CD4-positive, CD25-positive, alpha-beta regulatory T cell (primary cell): Measurements from ENCODE around the gene ITSN2. TPM values are rescaled to one million over a fixed set of nuclear protein-coding genes. Genes with fewer than 3 reads are reported as not detected.

Source experiments
- ATAC-seq, 2 donors: fragments of 150-1000 bp; cut with Tn5 transposase; one replicate each; pipeline ENCODE4 v1.10.0; 2021; ENCODE audit warnings: low read depth in 2 of 2, moderate number of reproducible peaks in 2 of 2, moderate library complexity in 1 of 2
- DNase-seq, 3 donors: peaks; one replicate each; pipeline versions ENCODE4 v3.0.0 to v3.0.0-alpha.2; 2012 to 2022; ENCODE audit warnings: mixed read lengths in 1 of 3
- H3K27ac ChIP-seq: one replicate; pipeline ENCODE4 v1.7.0; 2013; ENCODE audit warnings: mild to moderate bottlenecking, low read length; ENCODE audit not compliant: insufficient read depth, poor library complexity, severe bottlenecking
- H3K27me3 ChIP-seq: one replicate; pipeline ENCODE4 v1.7.0; 2013; ENCODE audit warnings: low read length; ENCODE audit not compliant: control insufficient read depth, insufficient read depth
- H3K36me3 ChIP-seq: one replicate; pipeline ENCODE4 v1.7.0; 2013; ENCODE audit warnings: mild to moderate bottlenecking, low read length, moderate library complexity; ENCODE audit not compliant: control insufficient read depth, insufficient read depth
- H3K4me1 ChIP-seq: 2 replicates; pipeline ENCODE4 v1.7.0; 2013; ENCODE audit warnings: mild to moderate bottlenecking, low read length; ENCODE audit not compliant: insufficient read depth, control insufficient read depth, poor library complexity, severe bottlenecking
- H3K4me3 ChIP-seq: one replicate; pipeline ENCODE4 v1.7.0; 2013; ENCODE audit warnings: low read depth, mild to moderate bottlenecking, low read length, moderate library complexity
- H3K9me3 ChIP-seq, 2 experiments: 1 replicate in 1 of 2; 2 replicates in 1 of 2; pipeline ENCODE4 v1.7.0; 2013; ENCODE audit warnings: low read length in 2 of 2, mild to moderate bottlenecking in 1 of 2, moderate library complexity in 1 of 2; ENCODE audit not compliant: control insufficient read depth in 2 of 2
- H3K27ac Mint-ChIP-seq, 3 donors: one replicate each; pipeline ENCODE4 v1.8.0; 2020 to 2022; ENCODE audit warnings: mild to moderate bottlenecking in 3 of 3, mixed read lengths in 3 of 3, moderate library complexity in 2 of 3
- H3K27me3 Mint-ChIP-seq: one replicate; pipeline ENCODE4 v1.8.0; 2022; ENCODE audit warnings: mild to moderate bottlenecking, mixed read lengths
- H3K36me3 Mint-ChIP-seq: one replicate; pipeline ENCODE4 v1.8.0; 2020; ENCODE audit warnings: mixed read lengths
- H3K4me1 Mint-ChIP-seq, 4 donors: one replicate each; pipeline ENCODE4 v1.8.0; 2020 to 2022; ENCODE audit warnings: mixed read lengths in 4 of 4, mild to moderate bottlenecking in 1 of 4
- H3K4me3 Mint-ChIP-seq, 4 donors: one replicate each; pipeline ENCODE4 v1.8.0; 2020 to 2022; ENCODE audit warnings: mild to moderate bottlenecking in 4 of 4, mixed read lengths in 4 of 4, moderate library complexity in 3 of 4
- H3K9me3 Mint-ChIP-seq, 7 donors: one replicate each; pipeline ENCODE4 v1.8.0; 2020 to 2022; ENCODE audit warnings: mixed read lengths in 7 of 7, mild to moderate bottlenecking in 3 of 7, moderate library complexity in 2 of 7
- polyA plus RNA-seq, 4 donors: library from polyadenylated mRNA; unstranded; fragments of 300-500 nt; fragmentation: Illumina TruSeq; gene quantifications; one replicate each; pipeline ENCODE4 v1.2.3, GENCODE V29; 2021
- total RNA-seq: library from RNA; stranded (reverse); gene quantifications from one replicate; pipeline ENCODE4 v1.2.3, GENCODE V29; 2022

The ITSN2 gene
- total and polyA plus RNA-seq, 5 donors from 2014 or later: 54.0 to 115 (median 58.9) TPM

DNA sequence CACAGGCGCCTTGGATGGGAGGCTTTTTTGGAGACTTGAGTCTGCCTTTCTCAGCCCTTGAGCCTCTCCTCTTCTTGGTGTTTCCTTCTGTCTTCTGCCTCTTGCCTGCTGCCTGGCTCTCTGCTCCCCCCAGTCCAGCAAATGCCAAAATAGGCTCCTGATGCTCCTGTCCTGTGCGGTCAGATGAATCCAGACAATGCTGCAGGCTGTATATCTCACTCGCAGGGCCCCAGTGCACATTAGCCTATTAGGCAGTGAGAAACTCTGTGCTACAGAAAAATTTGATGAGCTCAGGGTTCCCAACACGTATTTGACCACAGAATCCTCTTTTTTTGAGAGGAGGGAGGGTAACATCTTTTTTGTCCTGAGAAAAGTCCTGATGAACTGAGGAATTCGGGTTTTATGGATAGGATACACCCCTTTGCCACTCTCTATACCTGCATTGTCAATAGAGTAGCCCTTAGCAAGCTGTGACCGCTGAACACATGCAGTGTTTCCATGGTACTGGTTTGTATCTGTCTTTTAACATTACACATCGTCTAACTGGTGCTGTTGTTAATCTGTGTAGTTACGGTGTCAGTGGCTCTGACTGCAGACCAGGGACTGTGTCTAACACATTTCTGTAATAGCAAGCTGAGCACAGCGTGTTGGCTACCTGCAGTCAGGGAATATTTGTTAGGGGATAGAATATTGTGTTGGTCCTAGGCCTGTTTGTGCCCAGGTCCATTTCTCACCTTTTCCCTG is 134.7 kb downstream of the ITSN2 start:
- H3K36me3 Mint-ChIP-seq: peaks cover 29% of the 10 kb centered on the region
- no peak overlapping the region for H3K4me3 ChIP-seq
- H3K27me3 Mint-ChIP-seq: no peaks in the 10 kb centered on the region
- H3K27ac Mint-ChIP-seq: peak overlapping the region in 2 of 3 donors; percentile 33 to 54
- H3K9me3 ChIP-seq: no peaks in the 10 kb centered on the region
- no peak for ATAC-seq
- H3K27ac ChIP-seq: no peak overlapping the region
- H3K4me3 Mint-ChIP-seq: no peak overlapping the region
- no peak for DNase-seq
- no peaks in the 10 kb centered on the region for H3K27me3 ChIP-seq
- H3K36me3 ChIP-seq: peaks cover 25% of the 10 kb centered on the region
- no peaks in the 10 kb centered on the region for H3K9me3 Mint-ChIP-seq
- H3K4me1 Mint-ChIP-seq: peaks cover 0 to 10% (median 0%) of the 10 kb centered on the region in 4 donors
- H3K4me1 ChIP-seq: no peaks in the 10 kb centered on the region

DNA sequence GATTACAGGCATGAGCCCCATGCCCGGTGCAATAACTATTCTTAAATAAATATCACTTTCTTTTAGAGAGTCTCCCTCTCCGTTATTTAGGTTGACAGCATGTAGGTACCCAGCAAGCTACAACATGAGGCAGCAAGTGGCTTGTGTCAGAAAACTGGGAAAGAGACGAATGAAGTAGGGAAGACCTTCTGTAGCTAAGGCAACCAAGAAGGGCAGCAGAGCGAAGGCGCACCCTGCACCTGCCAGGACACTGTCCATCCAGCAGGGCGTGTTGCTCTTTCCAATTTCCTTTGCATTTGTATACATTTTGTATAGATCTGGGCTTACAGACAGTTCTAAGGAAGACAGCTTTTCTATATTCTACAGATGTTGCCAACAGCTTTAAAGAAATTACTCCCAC is 137.4 kb downstream of the ITSN2 start:
- Histone ChIP-seq H3K4me1 (no peaks in the 10 kb centered on the region), H3K27me3 (no peaks in the 10 kb centered on the region), H3K27ac (no peak overlapping the region), H3K4me3 (no peak overlapping the region), H3K36me3 (peaks cover 51% of the 10 kb centered on the region), H3K9me3 (no peaks in the 10 kb centered on the region)
- no peak overlapping the region for H3K27ac Mint-ChIP-seq
- H3K4me3 Mint-ChIP-seq: no peak overlapping the region
- no peak for DNase-seq
- no peaks in the 10 kb centered on the region for H3K27me3 Mint-ChIP-seq
- peaks cover 0 to 4% (median 0%) of the 10 kb centered on the region in 4 donors for H3K4me1 Mint-ChIP-seq
- no peak for ATAC-seq
- H3K36me3 Mint-ChIP-seq: peaks cover 53% of the 10 kb centered on the region
- no peaks in the 10 kb centered on the region for H3K9me3 Mint-ChIP-seq

DNA sequence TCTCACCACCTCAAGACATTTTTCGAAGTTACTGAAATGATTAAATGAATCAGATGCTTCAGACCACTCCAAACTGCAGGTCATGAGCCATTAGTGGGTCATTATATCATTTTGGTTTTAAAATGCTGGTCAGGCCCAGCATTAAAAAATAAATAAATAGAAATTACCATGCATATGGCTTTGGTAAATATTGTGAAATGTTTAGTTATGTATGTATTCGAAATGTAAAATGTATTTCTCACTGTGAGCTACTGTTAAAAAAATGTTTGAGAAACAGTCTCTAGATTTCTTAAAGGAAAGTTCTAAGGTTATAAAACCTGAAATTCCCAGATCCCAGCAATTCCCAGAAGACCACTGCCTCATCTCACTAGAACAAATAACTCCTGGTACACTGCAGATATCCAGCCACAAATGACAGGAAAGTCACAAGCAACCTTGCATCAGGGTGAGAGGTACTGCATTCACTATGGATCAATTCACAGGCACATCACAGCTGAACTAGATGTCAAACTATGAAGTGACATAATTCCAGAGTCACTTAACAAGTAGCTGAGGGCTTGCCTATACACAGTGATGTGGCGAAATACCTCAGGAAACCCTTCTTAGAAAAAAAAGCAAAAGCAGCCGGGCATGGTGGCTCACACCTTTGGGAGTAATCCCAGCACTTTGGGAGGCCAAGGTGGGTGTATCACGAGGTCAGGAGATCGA is 138.8 kb downstream of the ITSN2 start:
- Mint-ChIP-seq H3K27me3 (no peaks in the 10 kb centered on the region), H3K4me3 (no peak overlapping the region), H3K4me1 (peaks cover 0 to 4% (median 0%) of the 10 kb centered on the region in 4 donors), H3K9me3 (no peaks in the 10 kb centered on the region), H3K36me3 (peaks cover 49% of the 10 kb centered on the region), H3K27ac (no peak overlapping the region)
- DNase-seq: no peak
- no peaks in the 10 kb centered on the region for H3K9me3 ChIP-seq
- no peak overlapping the region for H3K27ac ChIP-seq
- no peak for ATAC-seq
- no peaks in the 10 kb centered on the region for H3K4me1 ChIP-seq
- no peaks in the 10 kb centered on the region for H3K27me3 ChIP-seq
- H3K4me3 ChIP-seq: no peak overlapping the region
- peaks cover 60% of the 10 kb centered on the region for H3K36me3 ChIP-seq

DNA sequence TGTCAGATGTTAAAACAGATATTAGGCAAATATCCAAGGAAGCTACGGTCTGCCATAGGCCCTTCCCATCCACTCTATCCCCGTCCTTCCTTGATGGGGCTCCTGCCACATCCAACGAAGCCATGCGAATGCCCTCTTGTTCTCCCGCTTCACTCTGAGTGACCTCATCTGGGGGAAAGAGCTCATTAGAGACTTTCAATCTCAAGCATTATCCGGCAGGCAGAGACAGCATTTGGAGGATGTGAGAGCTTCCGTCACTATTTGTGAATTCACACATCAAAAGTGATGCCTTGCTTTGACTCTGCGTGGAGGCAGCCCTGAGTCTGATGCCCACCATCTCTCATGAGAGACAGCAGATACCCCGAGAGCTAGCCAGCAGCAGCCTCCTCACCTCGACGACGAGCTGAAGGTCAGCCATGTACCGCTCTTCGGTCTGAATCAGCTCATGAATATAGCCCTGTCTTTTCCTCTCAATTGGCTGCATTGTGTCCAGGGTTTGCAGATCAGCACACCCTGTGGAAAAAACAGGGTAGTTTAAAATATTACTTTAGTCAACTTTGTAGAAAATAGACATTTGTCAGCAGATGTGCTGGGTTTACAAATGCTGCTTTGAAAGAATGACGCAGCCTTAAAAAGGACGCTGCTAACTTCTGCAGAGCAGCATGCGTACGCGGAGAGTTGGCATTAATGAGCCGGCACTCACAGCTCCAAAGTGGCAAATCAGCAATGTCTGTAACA is 139.6 kb downstream of the ITSN2 start:
- peaks cover 0 to 4% (median 2%) of the 10 kb centered on the region in 4 donors for H3K4me1 Mint-ChIP-seq
- no peak overlapping the region for H3K27ac ChIP-seq
- H3K36me3 ChIP-seq: peaks cover 61% of the 10 kb centered on the region
- no peak for ATAC-seq
- no peaks in the 10 kb centered on the region for H3K9me3 ChIP-seq
- DNase-seq: no peak
- no peaks in the 10 kb centered on the region for H3K27me3 Mint-ChIP-seq
- no peaks in the 10 kb centered on the region for H3K27me3 ChIP-seq
- no peak overlapping the region for H3K27ac Mint-ChIP-seq
- H3K4me3 Mint-ChIP-seq: no peak overlapping the region
- H3K36me3 Mint-ChIP-seq: peaks cover 51% of the 10 kb centered on the region
- H3K4me3 ChIP-seq: no peak overlapping the region
- no peaks in the 10 kb centered on the region for H3K4me1 ChIP-seq
- no peaks in the 10 kb centered on the region for H3K9me3 Mint-ChIP-seq

DNA sequence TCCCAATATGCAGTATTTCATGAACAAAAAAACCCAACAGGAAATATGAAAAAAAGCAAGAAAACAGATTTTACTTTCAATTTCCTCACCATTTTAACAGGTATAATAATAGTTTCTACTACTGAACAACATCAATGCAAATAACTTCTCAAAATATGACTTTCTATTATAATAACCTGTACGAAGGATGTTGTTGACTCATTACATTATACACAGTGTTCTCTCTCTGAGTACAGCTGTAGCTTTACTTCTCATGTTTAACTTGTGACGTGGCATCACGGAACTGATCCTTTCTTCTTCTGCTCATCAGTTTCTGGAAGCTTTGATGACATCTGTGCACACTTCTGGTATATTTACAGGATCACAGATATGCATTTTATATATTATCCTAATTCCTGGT is 145.5 kb downstream of the ITSN2 start:
- Mint-ChIP-seq H3K4me1 (peaks cover 0 to 13% (median 10%) of the 10 kb centered on the region in 4 donors), H3K27ac (peak overlapping the region; percentile 15 to 63 (median 53)), H3K4me3 (no peak overlapping the region), H3K27me3 (no peaks in the 10 kb centered on the region), H3K36me3 (peaks cover 55% of the 10 kb centered on the region), H3K9me3 (no peaks in the 10 kb centered on the region)
- Histone ChIP-seq H3K27ac (peak overlapping the region; percentile 45), H3K4me1 (peaks cover 5% of the 10 kb centered on the region), H3K9me3 (no peaks in the 10 kb centered on the region), H3K4me3 (peak overlapping the region; percentile 53), H3K27me3 (no peaks in the 10 kb centered on the region), H3K36me3 (peaks cover 83% of the 10 kb centered on the region)
- ATAC-seq (peak; percentile 79 to 87), DNase-seq (peak in 2 of 3 donors; percentile 38 to 51)

DNA sequence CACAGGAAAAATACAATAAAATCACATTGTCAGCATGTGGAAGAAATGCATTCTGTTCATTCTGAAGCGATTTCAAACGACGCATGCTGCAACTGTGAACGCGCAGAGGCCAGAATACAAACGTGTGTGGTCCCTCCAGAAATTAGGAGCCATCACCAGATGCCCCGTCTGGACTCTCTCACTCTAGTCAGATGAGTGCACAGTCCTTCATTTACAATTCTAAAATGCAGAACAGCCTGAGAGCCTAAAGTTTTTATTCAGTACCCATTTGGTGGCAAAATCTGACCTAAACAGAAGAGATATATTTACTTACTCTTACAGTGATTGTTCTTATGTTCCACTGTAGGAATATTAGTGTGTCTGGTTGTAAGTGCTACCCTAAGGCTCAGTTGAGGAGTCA is 148.9 kb downstream of the ITSN2 start:
- Mint-ChIP-seq H3K27ac (no peak overlapping the region), H3K36me3 (peaks cover 69% of the 10 kb centered on the region)
- peaks cover 81% of the 10 kb centered on the region for H3K36me3 ChIP-seq

DNA sequence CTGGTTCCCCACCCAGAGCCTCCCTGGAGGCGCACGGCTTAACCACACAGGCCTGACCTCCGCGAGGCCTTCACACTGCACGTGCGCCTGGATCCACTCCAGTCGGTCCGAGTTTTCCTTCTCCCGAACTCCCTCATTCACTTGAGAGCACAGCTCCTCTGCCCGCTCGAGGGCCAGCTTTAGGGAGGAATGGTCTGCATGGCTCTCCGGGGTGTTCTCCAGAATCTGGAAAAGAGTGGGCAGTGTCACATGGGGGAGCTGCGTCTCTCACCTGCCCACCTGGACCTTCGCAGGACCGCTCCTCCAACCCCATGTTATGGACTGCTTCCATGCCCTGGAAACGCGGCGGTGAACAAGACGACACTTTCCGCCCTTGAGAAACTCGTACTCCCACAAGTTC is 149.6 kb downstream of the ITSN2 start:
- Histone ChIP-seq H3K36me3 (peaks cover 78% of the 10 kb centered on the region), H3K4me3 (no peak overlapping the region), H3K9me3 (no peaks in the 10 kb centered on the region), H3K4me1 (peaks cover 5% of the 10 kb centered on the region), H3K27me3 (no peaks in the 10 kb centered on the region), H3K27ac (no peak overlapping the region)
- peak overlapping the region in 1 of 3 donors; percentile 75 for H3K27ac Mint-ChIP-seq
- ATAC-seq (no peak), DNase-seq (no peak)
- no peak overlapping the region for H3K4me3 Mint-ChIP-seq
- H3K36me3 Mint-ChIP-seq: peaks cover 68% of the 10 kb centered on the region
- H3K27me3 Mint-ChIP-seq: no peaks in the 10 kb centered on the region
- peaks cover 0 to 11% (median 9%) of the 10 kb centered on the region in 4 donors for H3K4me1 Mint-ChIP-seq
- H3K9me3 Mint-ChIP-seq: no peaks in the 10 kb centered on the region

More for the DNA sequence above, 148.9 kb downstream of the ITSN2 start:
- Mint-ChIP-seq H3K27me3 (no peaks in the 10 kb centered on the region), H3K4me1 (peaks cover 0 to 13% (median 10%) of the 10 kb centered on the region in 4 donors), H3K4me3 (no peak overlapping the region), H3K9me3 (no peaks in the 10 kb centered on the region)
- no peaks in the 10 kb centered on the region for H3K9me3 ChIP-seq
- ATAC-seq (no peak), DNase-seq (no peak)
- peaks cover 5% of the 10 kb centered on the region for H3K4me1 ChIP-seq
- H3K27ac ChIP-seq: no peak overlapping the region
- no peak overlapping the region for H3K4me3 ChIP-seq
- no peaks in the 10 kb centered on the region for H3K27me3 ChIP-seq
